Liver (tissue), 2 donors: ENCODE results near the gene CHM.

Source experiments
- RAD21 ChIP-seq, 2 donors: IDR thresholded peaks; 2 replicates each; pipeline ENCODE4 v1.6.1; 2016; ENCODE audit warnings: antibody characterized with exemption in 2 of 2, mild to moderate bottlenecking in 2 of 2
- REST ChIP-seq: IDR thresholded peaks from 2 replicates; pipeline ENCODE4 v1.6.1; 2016; ENCODE audit warnings: antibody characterized with exemption, mild to moderate bottlenecking
- donor health status: healthy.

- TF ChIP-seq RAD21 (IDR thresholded peaks at IDR 0.05) = no peak
- no peak for TF ChIP-seq REST
These were observed 51.7 kb downstream of the CHM start for GRCh38 chrX:85995641-85996040.
